ACC112 (cell line): ENCODE data around the gene PCGF2.

Experiments used
- H2AFZ ChIP-seq: fragments of 200-600 bp; sonication (generic); one replicate; pipeline ENCODE4 v1.6.0; 2017; ENCODE audit warnings: antibody characterized with exemption, low read length; ENCODE audit not compliant: unreplicated experiment
- H3K27ac ChIP-seq: fragments of 200-600 bp; sonication (generic); 2 replicates; pipeline ENCODE4 v1.5.1; 2014; ENCODE audit warnings: low read depth, mild to moderate bottlenecking, antibody characterized with exemption, low read length, moderate library complexity
- H3K27me3 ChIP-seq: fragments of 200-600 bp; sonication (generic); 2 replicates; pipeline ENCODE4 v1.6.1; 2014; ENCODE audit warnings: mild to moderate bottlenecking, antibody characterized with exemption, low read length, moderate library complexity, mixed read lengths; ENCODE audit not compliant: insufficient read depth
- H3K36me3 ChIP-seq: fragments of 200-600 bp; sonication (generic); 2 replicates; pipeline ENCODE4 v1.6.1; 2016; ENCODE audit warnings: mild to moderate bottlenecking, antibody characterized with exemption, low read length, moderate library complexity, mixed read lengths; ENCODE audit not compliant: insufficient read depth
- H3K4me1 ChIP-seq: fragments of 200-600 bp; sonication (generic); one replicate; pipeline ENCODE4 v1.6.1; 2016; ENCODE audit warnings: low read length, mixed read lengths; ENCODE audit not compliant: insufficient read depth, unreplicated experiment, control insufficient read depth
- H3K4me3 ChIP-seq: fragments of 200-600 bp; sonication (generic); 2 replicates; pipeline ENCODE4 v1.5.1; 2014; ENCODE audit warnings: mild to moderate bottlenecking, low read depth, low read length
- H3K79me2 ChIP-seq: fragments of 200-600 bp; sonication (generic); one replicate; pipeline ENCODE4 v1.6.0; 2016; ENCODE audit warnings: low read length; ENCODE audit not compliant: control insufficient read depth, unreplicated experiment, insufficient read depth

PCGF2 gene

DNA sequence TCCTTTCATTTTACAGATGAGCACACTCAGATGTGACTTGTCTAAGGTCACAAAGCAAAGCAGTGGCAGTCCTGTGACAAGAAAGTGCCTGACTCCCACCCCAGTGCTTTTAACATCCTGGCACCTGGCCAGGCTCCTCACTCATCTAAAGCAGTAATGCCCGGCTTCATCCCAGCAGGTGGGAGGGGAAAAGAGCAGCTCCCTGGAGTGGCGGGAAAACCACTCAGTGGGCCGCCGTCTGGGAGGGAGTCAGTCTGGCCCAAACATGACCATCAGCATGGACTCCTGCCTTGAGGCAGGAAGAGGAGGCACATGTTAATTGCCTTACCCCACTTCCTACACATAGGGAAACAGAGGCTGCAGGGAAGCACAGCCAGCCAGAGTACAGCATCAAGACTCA is 2.6 kb downstream of the PCGF2 start:
- H3K27ac ChIP-seq: no peak overlapping the region
- H3K4me1 ChIP-seq: peaks cover 47% of the 10 kb centered on the region
- H3K4me3 ChIP-seq: no peak overlapping the region
- no peak overlapping the region for H2AFZ ChIP-seq
- no peaks in the 10 kb centered on the region for H3K27me3 ChIP-seq
- H3K79me2 ChIP-seq: peaks cover 70% of the 10 kb centered on the region
- no peaks in the 10 kb centered on the region for H3K36me3 ChIP-seq

DNA sequence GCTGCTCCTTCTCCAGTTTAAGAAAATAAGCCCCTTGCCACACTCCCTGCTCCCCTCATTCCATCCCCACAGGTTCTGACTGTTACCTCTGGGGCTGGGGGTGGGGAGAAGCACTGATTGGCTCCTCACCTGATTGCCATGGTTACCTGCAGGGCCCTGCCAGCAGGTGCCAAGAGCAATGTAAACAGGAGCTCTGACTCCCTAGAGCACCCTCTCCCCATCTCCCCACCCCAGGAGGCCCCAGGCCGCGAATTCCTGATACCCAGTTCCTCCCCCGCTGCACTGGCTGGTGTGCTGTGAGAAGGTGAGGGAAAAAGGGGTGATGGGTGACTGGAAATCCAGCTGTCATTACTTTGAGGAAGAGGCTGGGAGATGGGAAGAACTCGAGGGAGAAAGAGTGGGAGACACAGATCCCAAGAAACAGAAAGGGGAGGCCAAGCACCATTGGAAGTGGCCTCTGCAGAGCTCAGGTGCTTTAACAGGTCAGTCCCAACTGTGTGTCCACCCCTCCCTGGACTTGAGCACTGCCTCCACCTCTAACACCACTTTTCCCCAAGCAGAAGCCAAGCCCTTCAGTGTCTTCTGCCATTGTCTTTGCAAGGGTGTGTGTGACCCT is 4.5 kb downstream of the PCGF2 start:
- no peak overlapping the region for H3K4me3 ChIP-seq
- peaks cover 79% of the 10 kb centered on the region for H3K79me2 ChIP-seq
- H3K36me3 ChIP-seq: no peaks in the 10 kb centered on the region
- no peaks in the 10 kb centered on the region for H3K27me3 ChIP-seq
- H3K4me1 ChIP-seq: peaks cover 40% of the 10 kb centered on the region
- H2AFZ ChIP-seq: no peak overlapping the region
- H3K27ac ChIP-seq: no peak overlapping the region

DNA sequence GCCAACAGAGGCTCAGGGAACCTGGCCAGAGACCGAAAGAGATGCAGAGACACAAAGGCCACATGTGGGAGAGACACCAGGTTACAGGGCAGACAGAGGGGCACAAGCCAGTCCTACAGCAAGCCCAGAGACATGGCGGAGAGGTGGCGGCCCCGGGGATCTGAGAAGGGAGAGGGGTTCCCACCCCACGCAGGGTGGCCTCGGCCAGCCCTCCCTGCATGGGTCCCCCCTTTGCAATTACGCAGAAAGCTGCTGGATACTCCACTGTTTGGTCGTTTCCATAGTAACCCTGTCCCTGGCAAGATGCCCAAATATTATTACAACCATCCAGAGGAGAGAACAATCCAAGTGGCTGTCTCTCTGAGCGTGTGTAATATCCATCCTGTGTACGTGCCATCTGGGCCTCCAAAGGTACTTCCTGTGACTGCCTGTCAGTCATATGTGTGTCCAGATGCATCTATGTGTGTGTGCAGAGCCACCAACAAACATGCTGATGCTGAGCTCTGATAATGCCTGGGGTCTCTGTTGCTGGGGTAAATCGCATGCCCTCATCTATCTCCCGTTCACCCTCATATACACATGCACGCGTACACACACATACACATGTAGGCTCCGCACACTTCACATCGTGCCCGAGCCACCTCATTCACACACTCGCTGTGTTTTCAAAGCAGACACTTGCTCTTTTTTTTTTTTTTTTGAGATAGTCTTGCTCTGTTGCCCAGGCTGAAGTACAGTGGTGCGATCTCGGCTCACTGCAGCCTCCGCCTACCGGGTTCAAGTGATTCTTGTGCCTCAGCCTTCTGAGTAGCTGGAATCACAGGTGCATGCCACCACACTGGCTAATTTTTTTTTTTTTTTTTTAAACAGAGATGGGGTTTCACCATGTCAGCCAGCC is 5.5 kb downstream of the PCGF2 start:
- Histone ChIP-seq H3K4me3 (no peak overlapping the region), H3K4me1 (peaks cover 40% of the 10 kb centered on the region), H3K79me2 (peaks cover 79% of the 10 kb centered on the region), H3K27me3 (no peaks in the 10 kb centered on the region), H3K27ac (peak overlapping the region; percentile 87), H2AFZ (no peak overlapping the region), H3K36me3 (no peaks in the 10 kb centered on the region)

DNA sequence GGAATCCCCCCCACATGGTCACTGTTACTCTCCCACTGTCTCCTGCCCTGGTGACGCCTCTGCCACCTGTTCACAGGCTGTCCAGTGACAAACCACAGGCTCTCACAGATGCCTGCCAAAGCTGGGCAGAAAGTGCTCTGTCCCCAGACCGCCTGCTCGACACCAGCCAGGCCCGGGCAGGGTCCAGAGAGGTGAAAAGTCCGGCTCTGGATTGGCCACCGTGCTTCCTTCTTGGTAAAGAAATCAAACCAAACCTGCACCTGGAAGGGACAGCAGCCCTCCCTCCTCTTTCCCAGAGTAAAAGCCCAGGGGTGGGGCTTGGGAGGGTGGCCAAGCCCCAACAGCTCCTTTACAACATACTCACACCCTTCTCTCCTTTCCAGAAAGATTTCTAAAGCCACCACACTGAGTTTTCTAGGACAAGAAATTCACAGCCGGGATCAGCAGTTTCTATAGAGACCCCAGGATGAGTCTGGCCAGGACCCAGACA is 6.2 kb downstream of the PCGF2 start:
- H3K27me3 ChIP-seq: no peaks in the 10 kb centered on the region
- peaks cover 72% of the 10 kb centered on the region for H3K79me2 ChIP-seq
- no peak overlapping the region for H2AFZ ChIP-seq
- peaks cover 40% of the 10 kb centered on the region for H3K4me1 ChIP-seq
- H3K27ac ChIP-seq: peak overlapping the region; percentile 87
- H3K36me3 ChIP-seq: no peaks in the 10 kb centered on the region
- H3K4me3 ChIP-seq: no peak overlapping the region

DNA sequence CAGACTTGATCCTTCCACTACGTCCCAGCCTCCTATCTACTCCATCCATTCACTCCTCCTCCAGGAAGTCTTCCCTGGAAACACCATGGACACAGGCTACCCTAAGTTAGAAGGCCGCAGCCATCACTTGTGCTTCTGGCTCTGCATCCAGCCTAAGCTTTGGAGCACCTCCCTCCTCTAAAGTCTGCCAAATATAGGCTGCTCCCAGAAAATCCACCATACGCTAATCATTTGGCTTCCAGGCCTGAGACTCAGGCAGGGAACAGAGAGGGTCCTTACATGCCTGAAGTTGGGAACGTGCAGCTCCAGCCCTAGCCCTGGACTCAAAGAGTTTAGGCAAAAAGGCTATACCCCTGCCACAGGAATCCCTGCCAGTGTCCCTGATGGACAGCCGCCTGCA is 6.7 kb downstream of the PCGF2 start:
- peaks cover 67% of the 10 kb centered on the region for H3K79me2 ChIP-seq
- peak overlapping the region; percentile 87 for H3K27ac ChIP-seq
- H3K4me1 ChIP-seq: peaks cover 37% of the 10 kb centered on the region
- no peak overlapping the region for H3K4me3 ChIP-seq
- no peaks in the 10 kb centered on the region for H3K36me3 ChIP-seq
- no peak overlapping the region for H2AFZ ChIP-seq
- no peaks in the 10 kb centered on the region for H3K27me3 ChIP-seq

DNA sequence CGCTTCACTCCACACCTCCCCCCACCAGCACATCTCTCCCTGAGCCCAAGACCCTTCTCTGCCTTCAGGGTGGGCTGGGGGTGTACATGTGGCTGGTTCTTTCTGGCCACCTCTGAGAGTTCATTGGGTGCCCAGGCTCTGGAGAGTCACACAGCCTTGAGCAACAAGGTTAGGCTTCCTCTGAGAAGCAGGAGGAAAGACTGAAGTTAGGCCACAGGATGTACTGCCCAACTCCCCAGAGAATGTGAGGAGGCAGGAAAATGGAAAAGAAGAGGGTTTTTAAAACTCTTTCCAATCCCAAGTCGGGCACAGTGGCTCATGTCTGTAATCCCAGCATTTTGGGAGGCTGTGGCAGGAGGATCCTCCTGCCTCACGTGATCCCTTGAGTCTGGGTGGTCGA is 7.3 kb downstream of the PCGF2 start:
- H3K27ac ChIP-seq: peak overlapping the region; percentile 87
- H3K4me3 ChIP-seq: no peak overlapping the region
- peaks cover 60% of the 10 kb centered on the region for H3K79me2 ChIP-seq
- peaks cover 30% of the 10 kb centered on the region for H3K4me1 ChIP-seq
- no peaks in the 10 kb centered on the region for H3K27me3 ChIP-seq
- no peaks in the 10 kb centered on the region; the same call in 1 of the 2 replicates for H3K36me3 ChIP-seq
- H2AFZ ChIP-seq: no peak overlapping the region

DNA sequence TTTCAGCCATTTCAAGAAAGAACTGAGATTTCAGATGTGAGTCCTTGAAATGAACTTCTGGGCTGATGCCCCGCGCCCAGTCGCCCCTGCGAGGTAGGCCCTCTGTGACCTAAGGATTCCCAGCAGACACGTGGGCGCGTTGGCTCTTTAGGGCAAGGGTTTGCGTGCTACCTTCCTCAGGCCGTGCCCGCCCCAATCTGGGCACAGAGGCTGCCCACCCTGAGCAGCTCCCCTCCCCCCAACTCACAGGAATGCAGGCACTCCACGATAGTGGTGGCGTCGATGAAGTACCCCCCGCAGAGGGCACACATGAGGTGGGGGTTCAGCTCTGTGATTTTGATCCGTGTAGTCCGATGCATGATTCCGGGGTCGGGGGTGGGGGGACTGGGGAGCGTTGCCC is 8.1 kb downstream of the PCGF2 start:
- Histone ChIP-seq H3K27ac (no peak overlapping the region), H3K79me2 (peaks cover 54% of the 10 kb centered on the region), H2AFZ (no peak overlapping the region), H3K4me3 (no peak overlapping the region), H3K36me3 (no peaks in the 10 kb centered on the region; the same call in 1 of the 2 replicates), H3K4me1 (peaks cover 34% of the 10 kb centered on the region), H3K27me3 (no peaks in the 10 kb centered on the region)

DNA sequence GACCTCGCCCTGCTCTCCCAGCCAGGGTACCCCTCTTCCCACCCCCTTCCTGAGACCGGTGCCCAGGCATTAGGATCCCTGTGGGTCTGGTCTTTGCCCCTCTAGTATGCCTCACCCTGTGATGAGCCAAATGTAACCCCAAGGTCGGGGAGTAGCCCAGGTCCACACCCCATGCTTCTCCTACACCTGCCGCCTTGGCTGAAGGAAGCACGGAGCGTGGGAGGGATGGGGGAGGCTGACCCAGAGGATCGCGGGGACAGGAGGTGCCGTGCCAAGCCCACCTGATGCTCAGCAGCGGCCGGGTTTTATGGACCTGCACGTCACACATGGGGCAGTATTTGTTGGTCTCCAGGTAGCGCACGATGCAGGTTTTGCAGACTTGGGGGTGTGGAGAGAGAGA is 8.8 kb downstream of the PCGF2 start:
- peaks cover 48% of the 10 kb centered on the region for H3K79me2 ChIP-seq
- H3K4me1 ChIP-seq: peaks cover 37% of the 10 kb centered on the region
- no peak overlapping the region for H3K27ac ChIP-seq
- no peaks in the 10 kb centered on the region for H3K27me3 ChIP-seq
- H2AFZ ChIP-seq: no peak overlapping the region
- no peaks in the 10 kb centered on the region; the same call in 1 of the 2 replicates for H3K36me3 ChIP-seq
- H3K4me3 ChIP-seq: no peak overlapping the region

DNA sequence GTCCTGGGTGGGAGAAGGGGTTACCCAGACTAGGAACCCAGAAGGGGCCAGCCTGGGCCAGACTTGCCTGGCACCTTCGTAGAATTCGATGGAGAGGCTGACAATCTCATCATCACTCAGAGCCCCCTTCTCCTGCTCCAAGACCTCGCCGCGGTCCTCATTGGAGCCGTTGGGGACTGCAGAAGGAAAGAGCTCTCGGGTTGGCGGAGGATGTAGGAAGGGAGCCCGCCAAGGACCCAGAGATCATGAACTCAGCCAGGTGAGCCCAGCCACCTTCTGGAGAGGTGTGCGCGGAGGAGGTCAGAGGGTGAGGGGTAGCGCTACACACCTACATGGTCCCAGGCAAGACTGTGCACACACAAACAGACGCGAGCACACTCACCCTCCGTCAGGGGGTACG is 9.4 kb downstream of the PCGF2 start:
- Histone ChIP-seq H3K4me1 (peaks cover 37% of the 10 kb centered on the region), H3K27ac (no peak overlapping the region), H3K36me3 (no peaks in the 10 kb centered on the region; the same call in 1 of the 2 replicates), H3K4me3 (no peak overlapping the region), H3K27me3 (no peaks in the 10 kb centered on the region), H2AFZ (no peak overlapping the region), H3K79me2 (peaks cover 42% of the 10 kb centered on the region)

DNA sequence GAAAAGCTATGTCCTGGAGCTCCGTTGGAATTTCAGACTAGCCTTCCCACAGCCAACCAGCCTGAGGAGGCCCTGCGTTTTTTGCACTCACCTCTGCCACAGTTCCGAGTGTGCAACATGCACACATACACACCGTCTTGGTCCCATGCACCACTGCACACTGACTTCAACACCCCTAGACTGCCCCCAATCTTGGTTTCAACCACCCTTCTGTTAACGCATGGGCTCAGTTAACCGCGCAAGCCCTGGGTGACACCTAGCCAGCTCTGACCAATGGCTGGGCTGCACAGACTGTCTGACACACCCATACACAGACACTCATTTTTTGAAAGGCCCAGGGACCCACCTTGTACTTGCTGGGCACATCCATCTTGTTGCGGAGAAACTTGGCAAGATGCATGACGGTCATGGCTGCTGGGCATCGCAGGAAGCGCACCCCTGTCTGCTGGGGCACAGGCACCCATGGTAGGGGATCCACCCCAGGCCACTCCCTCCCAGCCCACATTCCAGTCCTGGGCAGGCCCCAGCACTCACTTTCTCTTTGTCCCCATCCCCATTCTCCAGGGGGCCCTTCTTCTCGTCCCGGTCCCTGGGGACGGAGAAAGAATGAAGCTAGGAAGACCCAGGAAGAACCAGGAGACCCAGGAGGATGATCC is 10.0 kb downstream of the PCGF2 start:
- Histone ChIP-seq H2AFZ (no peak overlapping the region), H3K4me3 (no peak overlapping the region), H3K79me2 (peaks cover 37% of the 10 kb centered on the region), H3K36me3 (no peaks in the 10 kb centered on the region; the same call in 1 of the 2 replicates), H3K27me3 (no peaks in the 10 kb centered on the region), H3K4me1 (peaks cover 31% of the 10 kb centered on the region), H3K27ac (no peak overlapping the region)
